Panc1 (cell line): Measurements from ENCODE around the gene CRYBA1. TPM values are rescaled to one million over a fixed set of nuclear protein-coding genes. Genes with fewer than 3 reads are reported as not detected.

Source experiments
- ATAC-seq: fragments of 200-7000 bp; cut with Tn5 transposase; 2 replicates; pipeline ENCODE4 v1.9.1; 2020; ENCODE audit warnings: mild to moderate bottlenecking, moderate library complexity
- BruUV-seq: library from RNA; stranded (reverse); fragments of 400-500 nt; replicated peaks from 2 replicates; lab custom pipeline; 2021; lab: Mats Ljungman, UMichigan
- CTCF ChIA-PET: fragments of 300-600 bp; sonication (Branson Sonifier 250); formaldehyde crosslinking; loops from one replicate; lab custom pipeline; 2022; ENCODE audit warnings: antibody characterized with exemption; lab: Charles Lee
- POLR2A ChIA-PET: fragments of 300-600 bp; sonication (Branson Sonifier 250); formaldehyde crosslinking; loops from one replicate; lab custom pipeline; 2022; ENCODE audit warnings: antibody characterized with exemption; lab: Charles Lee
- DNase-seq: peaks from one replicate; pipeline ENCODE4 v3.0.0-alpha.2; 2010; ENCODE audit warnings: low read depth, low spot score
- H3K27ac ChIP-seq: 2 replicates; pipeline ENCODE4 v1.5.1; 2011; ENCODE audit warnings: mild to moderate bottlenecking, low read length, inconsistent platforms
- H3K27me3 ChIP-seq: fragments of 200-500 bp; sonication (Bioruptor generic); 2 replicates; pipeline ENCODE4 v1.6.0; 2014; ENCODE audit warnings: low read length, inconsistent platforms; ENCODE audit not compliant: control insufficient read depth, insufficient read depth
- H3K36me3 ChIP-seq: fragments of 200-500 bp; sonication (Bioruptor generic); 2 replicates; pipeline ENCODE4 v1.5.1; 2014; ENCODE audit warnings: inconsistent platforms, mild to moderate bottlenecking, low read length, moderate library complexity; ENCODE audit not compliant: control insufficient read depth, insufficient read depth
- H3K4me1 ChIP-seq: 2 replicates; pipeline ENCODE4 v1.5.1; 2011; ENCODE audit warnings: inconsistent platforms, mild to moderate bottlenecking, low read length, moderate library complexity; ENCODE audit not compliant: control insufficient read depth, insufficient read depth
- H3K4me3 ChIP-seq, 2 experiments: 2 replicates each; pipeline ENCODE4 v1.5.1; 2011 to 2012; ENCODE audit warnings: low read depth in 2 of 2, low read length in 2 of 2, mild to moderate bottlenecking in 2 of 2, inconsistent platforms in 1 of 2, moderate library complexity in 1 of 2
- H3K9me3 ChIP-seq: fragments of 200-500 bp; sonication (Bioruptor generic); 2 replicates; pipeline ENCODE4 v1.5.1; 2014; ENCODE audit warnings: low read depth, mild to moderate bottlenecking, inconsistent platforms, low read length, moderate library complexity; ENCODE audit not compliant: control insufficient read depth, insufficient read depth
- POLR2AphosphoS5 ChIP-seq: IDR thresholded peaks from 2 replicates; pipeline ENCODE4 v1.6.1; 2012; ENCODE audit warnings: mild to moderate bottlenecking, low read depth, low read length, moderate library complexity
- REST ChIP-seq, 2 experiments: IDR thresholded peaks; 2 replicates each; pipeline ENCODE4 v1.6.1; 2011 to 2012; ENCODE audit warnings: low read depth in 2 of 2, control low read depth in 1 of 2, low read length in 1 of 2, mild to moderate bottlenecking in 1 of 2, moderate library complexity in 1 of 2; ENCODE audit not compliant: insufficient read depth in 1 of 2
- SIN3A ChIP-seq: IDR thresholded peaks from 2 replicates; pipeline ENCODE4 v1.6.1; 2012; ENCODE audit warnings: low read depth, mild to moderate bottlenecking, low read length, moderate library complexity, borderline replicate concordance; ENCODE audit not compliant: insufficient read depth
- TCF7L2 ChIP-seq: IDR thresholded peaks from 2 replicates; pipeline ENCODE4 v1.6.1; 2011; ENCODE audit warnings: mild to moderate bottlenecking, low read depth, low read length, inconsistent platforms
- in situ Hi-C: cut with HindIII; loops from 2 replicates; pipeline ENCODE4 v1.10.0; 2016; ENCODE audit warnings: low sequenced_read_pairs, low pct_unique_long_range_greater_than_20kb
- intact Hi-C: fragments of 100-400 bp; cut with micrococcal nuclease; formaldehyde crosslinking; loops from one replicate; pipeline ENCODE4 v1.10.0; 2022; ENCODE audit not compliant: unreplicated experiment
- total RNA-seq: library from RNA; stranded (reverse); gene quantifications from one replicate; pipeline ENCODE4 v1.2.1, GENCODE V29; 2021; ENCODE audit not compliant: unreplicated experiment
- TF ChIP-seq, protein P1 (sequence below): fragments of 450-650 bp; IDR thresholded peaks from 2 replicates; pipeline ENCODE4 v1.5.1; 2017; ENCODE audit warnings: mild to moderate bottlenecking

CRYBA1 gene
- total RNA-seq, 1 experiment from 2014 or later = not detected

DNA sequence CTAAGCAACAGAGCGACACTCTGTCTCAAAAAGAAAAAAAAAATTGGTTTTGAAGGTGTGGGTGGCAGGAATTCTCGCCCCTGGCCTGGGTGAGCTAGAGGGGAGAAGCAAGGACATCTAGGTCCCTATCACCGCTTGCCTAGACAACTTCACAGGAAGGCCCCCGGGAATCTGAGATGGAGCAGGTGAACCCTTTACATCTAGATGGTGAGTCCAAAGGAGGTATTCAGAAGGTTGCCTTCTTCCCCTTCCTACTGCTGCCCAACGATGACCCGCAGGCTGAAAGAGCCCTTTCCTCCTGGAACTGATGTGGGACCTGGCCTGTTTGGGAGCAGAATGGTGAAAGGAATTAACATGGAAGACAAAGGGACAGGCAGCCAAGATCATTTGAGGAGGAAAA, 1.3 kb upstream of the CRYBA1 start:
- TF ChIP-seq TCF7L2 (no peak), POLR2AphosphoS5 (no peak), SIN3A (no peak), REST (IDR thresholded peaks at IDR 0.05; ENCODE audit: insufficient read depth in 1 of 2, low read depth in 2 of 2, low read length in 1 of 2) (no peak)
- TF ChIP-seq, protein P1, sequence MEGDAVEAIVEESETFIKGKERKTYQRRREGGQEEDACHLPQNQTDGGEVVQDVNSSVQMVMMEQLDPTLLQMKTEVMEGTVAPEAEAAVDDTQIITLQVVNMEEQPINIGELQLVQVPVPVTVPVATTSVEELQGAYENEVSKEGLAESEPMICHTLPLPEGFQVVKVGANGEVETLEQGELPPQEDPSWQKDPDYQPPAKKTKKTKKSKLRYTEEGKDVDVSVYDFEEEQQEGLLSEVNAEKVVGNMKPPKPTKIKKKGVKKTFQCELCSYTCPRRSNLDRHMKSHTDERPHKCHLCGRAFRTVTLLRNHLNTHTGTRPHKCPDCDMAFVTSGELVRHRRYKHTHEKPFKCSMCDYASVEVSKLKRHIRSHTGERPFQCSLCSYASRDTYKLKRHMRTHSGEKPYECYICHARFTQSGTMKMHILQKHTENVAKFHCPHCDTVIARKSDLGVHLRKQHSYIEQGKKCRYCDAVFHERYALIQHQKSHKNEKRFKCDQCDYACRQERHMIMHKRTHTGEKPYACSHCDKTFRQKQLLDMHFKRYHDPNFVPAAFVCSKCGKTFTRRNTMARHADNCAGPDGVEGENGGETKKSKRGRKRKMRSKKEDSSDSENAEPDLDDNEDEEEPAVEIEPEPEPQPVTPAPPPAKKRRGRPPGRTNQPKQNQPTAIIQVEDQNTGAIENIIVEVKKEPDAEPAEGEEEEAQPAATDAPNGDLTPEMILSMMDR = no peak

DNA sequence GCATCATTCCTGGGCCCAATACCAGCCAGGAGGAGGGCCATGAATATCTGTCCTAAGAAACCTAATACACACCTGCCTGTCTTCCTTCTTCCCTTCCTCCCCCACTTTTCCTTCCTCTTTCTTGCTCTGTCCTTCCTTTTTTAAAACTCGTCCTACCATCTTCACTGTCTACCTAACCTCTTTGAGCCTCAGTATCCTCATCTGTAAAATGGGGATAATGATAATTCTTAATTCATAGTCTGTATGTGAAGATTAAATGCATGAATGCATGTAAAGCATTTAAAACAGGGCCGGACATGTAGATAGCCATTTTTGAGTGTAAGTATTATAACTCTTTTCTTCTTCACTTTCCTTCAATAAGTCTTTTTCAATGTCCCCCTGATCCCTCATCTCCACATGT, 560 bp downstream of the CRYBA1 start:
- 0 out of 2 replicates have a peak, but pooled peaks cover 3% of the 10 kb centered on the region for H3K4me1 ChIP-seq
- ATAC-seq (no peak), DNase-seq (no peak)
- H3K27me3 ChIP-seq = no peaks in the 10 kb centered on the region
- CTCF ChIA-PET = interaction anchor here (0.5 kb wide), 1 partner anchor 44 kb away, joined by 8 read pairs; no protein-coding TSS in a partner anchor
- no peak overlapping the region for H3K27ac ChIP-seq
- intact Hi-C loops = no loop called here
- no peaks in the 10 kb centered on the region for H3K36me3 ChIP-seq
- H3K4me3 ChIP-seq = no peak overlapping the region
- TF ChIP-seq, protein P1 = no peak
- TF ChIP-seq REST (IDR thresholded peaks at IDR 0.05; ENCODE audit: insufficient read depth in 1 of 2, low read depth in 2 of 2, low read length in 1 of 2) (no peak), SIN3A (no peak), TCF7L2 (no peak), POLR2AphosphoS5 (no peak)
- POLR2A ChIA-PET = no interaction called here
- H3K9me3 ChIP-seq = no peaks in the 10 kb centered on the region
- no TSS peak for BruUV-seq
- in situ Hi-C loops = no loop called here

More for the DNA sequence above, 1.3 kb upstream of the CRYBA1 start:
- DNase-seq (no peak), ATAC-seq (no peak)
- no peaks in the 10 kb centered on the region for H3K27me3 ChIP-seq
- H3K36me3 ChIP-seq = no peaks in the 10 kb centered on the region
- no peak overlapping the region for H3K27ac ChIP-seq
- in situ Hi-C loops (no loop called here), intact Hi-C loops (no loop called here)
- POLR2A ChIA-PET = no interaction called here
- CTCF ChIA-PET = no interaction called here
- no peak overlapping the region for H3K4me3 ChIP-seq
- H3K4me1 ChIP-seq = peaks cover 16% of the 10 kb centered on the region
- H3K9me3 ChIP-seq = no peaks in the 10 kb centered on the region
- no TSS peak for BruUV-seq
